ENCODE measurements around the gene F9. TPM values are rescaled to one million over a fixed set of nuclear protein-coding genes. Genes with fewer than 3 reads are reported as not detected.

The F9 gene
- total and polyA plus RNA-seq, 2 of the 8 experiments (the other 6 are each of a cell fraction or from before 2014, with no cell fraction given), result not detected

DNA sequence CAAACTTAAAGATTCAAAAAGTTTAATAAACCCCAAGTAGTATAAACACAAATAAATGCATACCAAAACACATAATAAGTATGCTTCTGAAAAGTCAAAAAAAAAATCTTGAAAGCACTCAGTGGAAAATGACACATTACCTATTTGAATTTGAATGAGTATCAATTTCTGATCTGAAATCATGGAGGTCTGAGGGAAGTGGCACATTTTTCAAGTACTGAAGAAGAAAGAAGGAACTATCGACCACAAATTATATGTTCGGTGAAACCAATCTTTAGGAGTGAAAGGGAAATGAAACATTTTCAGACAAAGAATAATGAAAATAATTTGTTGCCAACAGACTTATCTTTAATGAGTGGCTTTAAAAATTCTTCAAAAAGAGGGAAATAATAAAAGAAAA, 12.1 kb upstream of the F9 start:
- no peak for DNase-seq (ENCODE audit: low read depth in 1 of 2, low spot score in 2 of 2)
- no peak overlapping the region for H2BK120ac ChIP-seq (replicated peaks; ENCODE audit: low read depth, low read length)
- no peak overlapping the region for H4K8ac ChIP-seq (ENCODE audit: extremely low read depth, insufficient read depth, low read length)
- no peaks in the 10 kb centered on the region for H3K79me1 ChIP-seq (ENCODE audit: low read depth, low read length)
- ChIA-PET POLR2A (ENCODE audit: partially characterized antibody) (no interaction called here), CTCF (ENCODE audit: partially characterized antibody) (no interaction called here)
- no peak overlapping the region for H2BK5ac ChIP-seq (ENCODE audit: low read depth, low read length)
- H3K79me2 ChIP-seq (ENCODE audit: control insufficient read depth in 1 of 2, insufficient read depth in 2 of 2, low read length in 2 of 2), result no peaks in the 10 kb centered on the region
- H4K5ac ChIP-seq (ENCODE audit: insufficient read length, low read depth, low read length), result no peak overlapping the region
- no peaks in the 10 kb centered on the region for H3K9me3 ChIP-seq (ENCODE audit: insufficient read depth in 2 of 2, low read depth in 1 of 2, low read length in 1 of 2)
- no peak overlapping the region for H3K14ac ChIP-seq (ENCODE audit: insufficient read length)
- H3K56ac ChIP-seq (replicated peaks; ENCODE audit: insufficient read length, low read depth, low read length), result no peak overlapping the region
- WGBS, 2 experiments (ENCODE audit: extremely low coverage in 1 of 2, insufficient coverage in 1 of 2, insufficient read length in 1 of 2, insufficient replicate concordance in 2 of 2, low coverage in 1 of 2, low lambda C conversion rate in 2 of 2, missing lambda C conversion rate in 1 of 2), result 85% methylated on average over 2 of the region's 2 CpGs; no CpG with 5 or more reads in 1 of the 2 experiments
- no peak overlapping the region for H3K4ac ChIP-seq (replicated peaks; ENCODE audit: insufficient read length, low read depth, low read length)
- no peak overlapping the region for H4K91ac ChIP-seq (replicated peaks; ENCODE audit: insufficient read length, low read length)
- no peak overlapping the region for H3K9ac ChIP-seq (replicated peaks in 1 of 4; ENCODE audit: extremely low read depth in 1 of 4, low read depth in 3 of 4, low read length in 3 of 4)
- no peak overlapping the region for H2BK12ac ChIP-seq (ENCODE audit: low read depth, low read length)
- H3K4me1 ChIP-seq (replicated peaks in 1 of 4; ENCODE audit: control insufficient read depth in 3 of 4, insufficient read depth in 4 of 4, low read length in 3 of 4), result no peaks in the 10 kb centered on the region
- H3K18ac ChIP-seq (ENCODE audit: extremely low read depth, low read length), result no peak overlapping the region
- no peaks in the 10 kb centered on the region for H3K23me2 ChIP-seq (ENCODE audit: low read depth, low read length)
- no peak overlapping the region for H2BK15ac ChIP-seq (ENCODE audit: low read length)
- H3K4me3 ChIP-seq (ENCODE audit: extremely low read depth in 1 of 4, insufficient read depth in 2 of 4, low read depth in 3 of 4, low read length in 4 of 4), result no peak overlapping the region
- H3K27me3 ChIP-seq (replicated peaks in 1 of 4; ENCODE audit: control insufficient read depth in 3 of 4, extremely low read depth in 1 of 4, insufficient read depth in 3 of 4, low read length in 3 of 4), result no peaks in the 10 kb centered on the region
- H3K4me2 ChIP-seq (ENCODE audit: insufficient read depth in 1 of 2, low read depth in 2 of 2, low read length in 2 of 2), result no peak overlapping the region
- H3K36me3 ChIP-seq (ENCODE audit: control insufficient read depth in 2 of 4, insufficient read depth in 4 of 4, low read length in 3 of 4), result no peaks in the 10 kb centered on the region
- FAIRE-seq, result no peak
- no peak overlapping the region for H2AFZ ChIP-seq (ENCODE audit: low read length)
- H2AK5ac ChIP-seq (ENCODE audit: low read depth, low read length), result no peak overlapping the region
- H3K27ac ChIP-seq (ENCODE audit: low read depth, low read length), result no peak overlapping the region
- H4K20me1 ChIP-seq (replicated peaks in 1 of 2; ENCODE audit: control insufficient read depth in 1 of 2, insufficient read depth in 2 of 2, low read length in 2 of 2), result no peaks in the 10 kb centered on the region
- no peak overlapping the region for H2BK20ac ChIP-seq (ENCODE audit: low read length)
- H3K23ac ChIP-seq (ENCODE audit: insufficient read length), result no peak overlapping the region
- TF ChIP-seq TCF12 (IDR thresholded peaks at IDR 0.05; ENCODE audit: low read depth, low read length) (no peak), KDM5A (IDR thresholded peaks at IDR 0.05; ENCODE audit: low read length) (no peak), SUZ12 (IDR thresholded peaks at IDR 0.05; ENCODE audit: low read length) (no peak), SIN3A (conservative IDR thresholded peaks at IDR 0.05 in 1 of 2, IDR thresholded peaks at IDR 0.05 in 1 of 2; ENCODE audit: low read depth in 1 of 2, low read length in 2 of 2) (no peak), POU5F1 (IDR thresholded peaks at IDR 0.05; ENCODE audit: low read depth, low read length) (no peak)

Data from H1 (cell line).